Suprapubic skin (tissue), 4 donors: ENCODE measurements around the gene CXXC1. TPM values are rescaled to one million over a fixed set of nuclear protein-coding genes. Genes with fewer than 3 reads are reported as not detected.
"Not testable (repeated sequence)": the region's sequence is repeated elsewhere in the genome, so short reads cannot be mapped to it uniquely, and the experiment has no call there.

ENCODE experiments used
- DNase-seq, 2 donors: peaks; one replicate each; pipeline ENCODE4 v3.0.0-alpha.2; 2019; ENCODE audit warnings: low spot score in 2 of 2
- H3K27ac ChIP-seq: fragments of 200-600 bp; sonication (generic); one replicate; pipeline ENCODE4 v1.5.1; 2019
- H3K27me3 ChIP-seq: fragments of 200-600 bp; sonication (generic); one replicate; pipeline ENCODE4 v1.5.1; 2019
- H3K36me3 ChIP-seq: fragments of 200-600 bp; sonication (generic); one replicate; pipeline ENCODE4 v1.5.1; 2019
- H3K4me1 ChIP-seq: fragments of 200-600 bp; sonication (generic); one replicate; pipeline ENCODE4 v1.5.1; 2019
- H3K4me3 ChIP-seq: fragments of 200-600 bp; sonication (generic); one replicate; pipeline ENCODE4 v1.5.1; 2019; ENCODE audit warnings: mild to moderate bottlenecking
- H3K9me3 ChIP-seq: fragments of 200-600 bp; sonication (generic); one replicate; pipeline ENCODE4 v1.5.1; 2019
- EP300 ChIP-seq: sonication (generic); formaldehyde crosslinking; IDR thresholded peaks from one replicate; pipeline ENCODE4 v1.6.1; 2017; ENCODE audit warnings: antibody characterized with exemption
- POLR2A ChIP-seq, 2 donors: fragments of 450-650 bp; IDR thresholded peaks; one replicate each; pipeline ENCODE4 v1.6.1; 2017; ENCODE audit warnings: antibody characterized with exemption in 2 of 2, mild to moderate bottlenecking in 2 of 2, moderate library complexity in 2 of 2
- POLR2AphosphoS5 ChIP-seq, 3 donors: sonication (generic); formaldehyde crosslinking; IDR thresholded peaks; one replicate each; pipeline ENCODE4 v1.6.1; 2017; ENCODE audit warnings: antibody characterized with exemption in 3 of 3
- WGBS: methylation state at CpG from one replicate; pipeline ENCODE4 v1.1.5; 2018; 5-methylcytosine and 5-hydroxymethylcytosine counted together
- total RNA-seq, 4 donors: library from RNA; depleted of rRNA; stranded (reverse); fragments of >200 nt; gene quantifications; one replicate each; pipeline ENCODE4 v1.1.0, GENCODE V29; 2016
- TF ChIP-seq, protein P1 (sequence below), 2 donors: fragments of 200-600 bp in 1 of 2; fragments of 450-650 bp in 1 of 2; sonication (generic) in 1 of 2; IDR thresholded peaks; one replicate each; pipeline ENCODE4 v1.5.1; 2016 to 2019; ENCODE audit warnings: antibody characterized with exemption in 2 of 2, mild to moderate bottlenecking in 1 of 2, moderate library complexity in 1 of 2

The CXXC1 gene
- total RNA-seq, 4 donors from 2014 or later, result 102 to 193 (median 107) TPM

DNA sequence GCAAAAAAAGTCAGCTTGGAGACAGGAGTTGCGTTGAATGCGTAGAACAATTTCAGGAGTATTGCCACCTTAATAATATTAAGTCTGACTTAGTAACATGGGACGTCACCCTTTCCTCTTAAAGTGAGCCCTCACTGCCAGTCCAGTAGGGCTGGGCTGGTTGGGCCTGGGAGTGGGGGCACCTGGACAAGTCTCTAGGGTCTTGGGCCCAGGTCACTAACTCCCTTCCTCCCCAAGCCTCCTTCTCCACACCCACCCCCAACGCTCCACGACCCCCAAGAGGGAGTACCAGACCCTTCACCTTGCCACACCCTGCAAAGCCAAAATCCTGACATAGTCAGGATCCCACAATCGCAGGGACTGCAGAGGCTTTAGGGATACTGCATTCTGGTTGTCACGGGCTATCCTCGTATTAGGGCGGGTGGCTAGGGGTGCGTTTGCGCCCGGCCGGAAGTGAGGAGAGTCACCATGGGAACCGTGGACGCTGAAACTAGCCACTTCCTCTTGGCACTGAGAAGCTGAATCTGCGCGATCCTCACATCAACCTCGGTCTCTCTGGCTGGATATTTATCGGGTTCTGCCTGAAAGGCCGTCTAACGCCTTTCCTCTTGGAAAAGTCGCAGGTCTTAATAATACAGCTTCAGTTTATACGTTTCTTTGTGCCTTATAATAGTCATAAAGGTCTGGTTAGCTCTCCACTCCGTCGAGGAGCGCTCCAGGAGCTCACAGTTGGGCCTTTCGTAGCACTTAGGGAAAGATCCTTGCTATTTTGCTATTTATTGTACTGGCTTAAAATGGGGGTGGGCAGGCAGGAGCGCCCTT lies 10.3 kb upstream of the CXXC1 start:
- 23% methylated on average over 15 of the region's 28 CpGs for whole genome bisulfite sequencing
- H3K4me3 ChIP-seq, result peak overlapping the region; percentile 47
- H3K27me3 ChIP-seq, result peaks cover 48% of the 10 kb centered on the region
- H3K27ac ChIP-seq, result no peak overlapping the region
- H3K9me3 ChIP-seq, result no peaks in the 10 kb centered on the region
- peak; percentile 84 to 86 for DNase-seq
- TF ChIP-seq, protein P1, sequence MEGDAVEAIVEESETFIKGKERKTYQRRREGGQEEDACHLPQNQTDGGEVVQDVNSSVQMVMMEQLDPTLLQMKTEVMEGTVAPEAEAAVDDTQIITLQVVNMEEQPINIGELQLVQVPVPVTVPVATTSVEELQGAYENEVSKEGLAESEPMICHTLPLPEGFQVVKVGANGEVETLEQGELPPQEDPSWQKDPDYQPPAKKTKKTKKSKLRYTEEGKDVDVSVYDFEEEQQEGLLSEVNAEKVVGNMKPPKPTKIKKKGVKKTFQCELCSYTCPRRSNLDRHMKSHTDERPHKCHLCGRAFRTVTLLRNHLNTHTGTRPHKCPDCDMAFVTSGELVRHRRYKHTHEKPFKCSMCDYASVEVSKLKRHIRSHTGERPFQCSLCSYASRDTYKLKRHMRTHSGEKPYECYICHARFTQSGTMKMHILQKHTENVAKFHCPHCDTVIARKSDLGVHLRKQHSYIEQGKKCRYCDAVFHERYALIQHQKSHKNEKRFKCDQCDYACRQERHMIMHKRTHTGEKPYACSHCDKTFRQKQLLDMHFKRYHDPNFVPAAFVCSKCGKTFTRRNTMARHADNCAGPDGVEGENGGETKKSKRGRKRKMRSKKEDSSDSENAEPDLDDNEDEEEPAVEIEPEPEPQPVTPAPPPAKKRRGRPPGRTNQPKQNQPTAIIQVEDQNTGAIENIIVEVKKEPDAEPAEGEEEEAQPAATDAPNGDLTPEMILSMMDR (IDR thresholded peaks at IDR 0.05), result no peak
- TF ChIP-seq POLR2AphosphoS5 (IDR thresholded peaks at IDR 0.05), result no peak
- TF ChIP-seq EP300, result no peak
- TF ChIP-seq POLR2A (IDR thresholded peaks at IDR 0.05), result no peak
- peaks cover 12% of the 10 kb centered on the region for H3K4me1 ChIP-seq
- H3K36me3 ChIP-seq, result no peaks in the 10 kb centered on the region

DNA sequence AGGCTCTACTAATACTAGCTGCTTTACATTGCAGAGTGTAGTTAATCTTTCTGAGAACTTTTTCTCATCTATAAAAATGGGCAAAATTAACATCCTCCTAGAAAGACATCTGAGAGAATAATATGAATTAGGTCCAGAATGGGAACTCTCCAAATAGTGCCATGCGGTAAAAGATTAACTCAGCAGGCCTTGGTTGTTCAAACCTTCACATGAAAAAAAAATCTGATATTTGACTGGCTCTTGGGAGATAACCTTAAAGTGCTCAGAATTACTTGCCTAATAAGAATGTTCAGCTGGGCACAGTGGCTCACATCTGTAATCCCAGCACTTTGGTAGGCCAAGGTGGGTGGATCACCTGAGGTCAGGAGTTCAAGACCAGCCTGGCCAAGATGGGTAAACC lies 5.5 kb upstream of the CXXC1 start:
- H3K27ac ChIP-seq, result no peak overlapping the region
- peaks cover 4% of the 10 kb centered on the region for H3K27me3 ChIP-seq
- H3K36me3 ChIP-seq, result no peaks in the 10 kb centered on the region
- DNase-seq, result no peak
- H3K9me3 ChIP-seq, result no peaks in the 10 kb centered on the region
- H3K4me3 ChIP-seq, result no peak overlapping the region
- TF ChIP-seq POLR2A (IDR thresholded peaks at IDR 0.05), result no peak
- TF ChIP-seq POLR2AphosphoS5 (IDR thresholded peaks at IDR 0.05), result no peak
- TF ChIP-seq EP300, result no peak
- TF ChIP-seq, protein P1 (IDR thresholded peaks at IDR 0.05), result no peak
- 97% methylated on average over 1 of the region's 1 CpG for WGBS
- H3K4me1 ChIP-seq, result peaks cover 8% of the 10 kb centered on the region

DNA sequence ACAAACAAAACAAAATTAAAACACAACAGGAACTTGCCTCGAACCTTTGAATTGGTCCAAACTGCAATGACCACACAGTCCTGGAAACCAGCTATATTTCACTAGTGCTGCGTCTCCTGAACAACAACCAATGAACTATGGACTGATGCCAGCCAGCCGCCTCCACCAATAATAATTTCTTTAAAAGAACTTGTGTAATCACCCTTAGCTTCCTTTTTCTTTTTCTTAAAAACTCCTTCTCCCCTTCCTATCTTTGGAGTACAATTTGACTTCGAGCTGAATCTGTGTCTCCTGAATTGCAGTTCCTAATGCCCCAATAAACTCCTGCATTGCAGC lies 1.6 kb upstream of the CXXC1 start:
- Histone ChIP-seq H3K27ac (no peak overlapping the region), H3K27me3 (no peaks in the 10 kb centered on the region), H3K36me3 (peaks cover 20% of the 10 kb centered on the region), H3K4me1 (peaks cover 18% of the 10 kb centered on the region), H3K9me3 (no peaks in the 10 kb centered on the region), H3K4me3 (no peak overlapping the region)
- WGBS, result 82% methylated on average over 4 of the region's 4 CpGs
- DNase-seq, result no peak
- TF ChIP-seq EP300, result no peak
- TF ChIP-seq POLR2AphosphoS5 (IDR thresholded peaks at IDR 0.05), result no peak
- TF ChIP-seq, protein P1 (IDR thresholded peaks at IDR 0.05), result no peak
- TF ChIP-seq POLR2A (IDR thresholded peaks at IDR 0.05), result no peak

DNA sequence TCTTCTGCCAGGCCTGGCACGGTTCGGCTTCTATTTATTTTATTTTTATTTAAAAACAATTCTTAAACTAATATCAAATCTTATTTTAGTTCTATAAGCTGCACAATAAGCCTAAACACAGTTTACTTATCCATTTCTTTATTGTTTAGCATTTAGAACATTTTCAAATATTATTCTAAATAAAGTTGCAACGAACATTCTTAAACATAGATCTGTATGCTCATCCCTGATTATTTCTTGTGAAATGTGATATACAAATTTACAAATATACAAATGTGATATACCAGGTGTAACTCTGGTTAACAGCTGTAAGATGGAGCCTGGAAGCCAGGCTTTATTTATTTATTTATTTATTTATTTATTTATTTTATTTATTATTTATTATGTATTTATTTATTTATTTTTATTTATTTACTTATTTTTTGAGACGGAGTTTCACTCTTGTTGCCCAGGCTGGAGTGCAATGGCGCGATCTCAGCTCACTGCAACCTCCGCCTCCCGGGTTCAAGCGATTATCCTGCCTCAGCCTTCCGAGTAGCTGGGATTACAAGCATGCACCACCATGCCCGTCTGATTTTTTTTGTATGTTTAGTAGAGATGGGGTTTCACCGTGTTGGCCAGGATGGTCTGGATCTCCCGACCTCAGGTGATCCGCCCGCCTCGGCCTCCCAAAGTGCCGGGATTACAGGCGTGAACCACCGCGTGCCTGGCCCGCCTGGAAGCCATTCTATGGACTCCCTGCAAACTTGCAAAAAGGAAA lies 1.0 kb upstream of the CXXC1 start:
- not testable (repeated sequence) for H3K9me3 ChIP-seq, H3K27me3 ChIP-seq, DNase-seq
- Histone ChIP-seq H3K4me1 (peaks cover 18% of the 10 kb centered on the region), H3K36me3 (peaks cover 25% of the 10 kb centered on the region), H3K27ac (peak overlapping the region; percentile 65), H3K4me3 (peak overlapping the region; percentile 88)
- 78% methylated on average over 21 of the region's 21 CpGs for WGBS

DNA sequence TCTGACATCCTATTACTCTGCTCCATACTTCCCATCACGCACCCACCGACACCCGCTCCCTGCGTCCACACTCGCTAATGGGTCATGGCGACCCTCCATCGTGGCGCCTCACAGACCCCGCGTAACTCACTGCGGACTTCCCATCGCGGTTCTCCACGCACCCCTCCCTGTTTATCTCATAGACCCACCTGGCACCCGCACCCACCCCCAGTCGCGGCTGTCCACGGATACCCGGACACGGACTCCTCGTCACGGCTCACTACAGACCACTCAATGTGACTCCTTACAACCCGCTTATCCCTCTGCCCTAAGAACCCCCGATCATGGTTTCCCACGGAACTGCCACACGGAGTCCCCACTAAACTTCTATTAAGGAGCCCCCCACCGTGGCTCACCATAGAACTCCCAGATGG lies 458 bp downstream of the CXXC1 start:
- TF ChIP-seq, protein P1 (IDR thresholded peaks at IDR 0.05), result no peak
- TF ChIP-seq EP300 (no peak), POLR2A (IDR thresholded peaks at IDR 0.05) (no peak), POLR2AphosphoS5 (IDR thresholded peaks at IDR 0.05) (no peak)
- no peaks in the 10 kb centered on the region for H3K9me3 ChIP-seq
- H3K27ac ChIP-seq, result peak overlapping the region; percentile 65
- H3K4me1 ChIP-seq, result peaks cover 20% of the 10 kb centered on the region
- peaks cover 37% of the 10 kb centered on the region for H3K36me3 ChIP-seq
- 2% methylated on average over 27 of the region's 27 CpGs for WGBS
- peak in 1 of 2 donors; percentile 78 for DNase-seq
- H3K4me3 ChIP-seq, result peak overlapping the region; percentile 88
- H3K27me3 ChIP-seq, result no peaks in the 10 kb centered on the region
